Measurements from ENCODE around the gene TECTB.

The TECTB gene

DNA sequence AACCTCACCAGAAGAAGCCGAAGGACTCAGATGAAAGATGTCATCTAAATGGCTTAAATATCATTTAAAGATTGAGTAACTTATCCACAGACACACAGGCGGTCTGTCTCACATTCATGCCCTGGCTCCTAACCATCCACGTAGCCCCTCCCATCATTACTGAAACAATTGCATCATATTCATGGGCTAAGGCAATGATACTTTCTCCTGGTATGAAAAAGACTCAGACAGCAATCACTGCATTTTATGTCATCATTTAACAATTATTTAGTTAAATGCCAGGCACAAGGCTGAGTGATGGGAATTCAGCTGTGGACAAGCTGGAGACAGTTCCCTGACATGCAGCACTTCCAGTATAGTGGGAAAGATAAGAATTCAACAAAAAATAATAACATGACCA is 11.2 kb upstream of the TECTB start:
- DNase-seq (ENCODE audit: low read depth in 1 of 2, low spot score in 1 of 2) = no peak

DNA sequence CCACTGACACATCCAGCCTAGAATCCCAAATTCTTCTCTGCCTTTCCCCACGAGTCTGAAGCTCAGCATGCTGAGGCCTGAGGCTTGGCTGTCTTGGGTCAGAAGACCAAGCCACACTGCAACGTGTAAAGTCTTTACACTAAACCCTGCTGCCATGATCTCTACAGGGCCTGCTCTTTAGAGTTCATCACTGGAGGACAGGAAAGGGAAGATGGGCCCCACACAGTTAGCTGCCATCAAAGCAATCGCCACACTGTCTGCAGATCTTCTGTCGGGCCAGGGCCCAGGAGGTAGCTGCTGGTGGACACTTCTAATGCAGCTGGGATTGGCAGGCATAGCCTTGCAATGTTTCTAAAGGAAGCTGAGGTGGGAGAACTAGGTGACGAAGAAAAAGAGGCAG is 8.4 kb upstream of the TECTB start:
- DNase-seq (ENCODE audit: low read depth in 1 of 2, low spot score in 1 of 2) = no peak

DNA sequence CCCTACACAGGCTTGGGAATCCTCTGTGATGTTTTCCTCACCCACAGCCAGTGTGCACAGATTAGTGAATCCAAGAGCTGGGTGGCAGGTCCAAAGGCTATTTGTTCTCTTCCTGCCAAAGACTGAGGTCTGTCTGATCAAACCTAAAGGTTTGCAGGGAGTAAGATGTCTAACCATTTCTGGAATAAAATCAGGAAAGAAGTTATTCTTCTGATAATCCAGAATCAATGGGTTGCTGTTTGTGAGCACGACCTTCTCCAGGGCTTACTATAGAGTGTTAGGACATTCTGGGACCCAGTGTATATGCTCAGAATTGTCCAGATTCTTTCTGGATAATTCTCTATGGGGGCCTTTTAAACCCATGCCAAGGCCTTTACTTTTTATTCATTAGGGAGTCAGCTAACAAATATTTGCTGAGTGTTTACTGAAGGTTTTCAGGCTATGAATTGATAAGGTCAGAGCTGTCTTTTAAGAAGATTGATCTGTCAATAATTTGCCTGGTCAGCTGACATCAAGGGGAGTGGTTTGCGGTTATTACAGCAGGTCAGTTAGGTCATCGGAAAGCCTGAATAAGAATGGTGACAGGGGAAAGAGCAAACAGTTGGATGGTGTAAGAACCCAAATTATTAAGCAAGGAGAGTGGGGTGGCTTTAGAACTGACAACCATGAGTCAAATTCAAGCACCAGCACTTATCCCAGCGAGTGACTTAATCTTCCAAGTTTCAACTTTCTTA is 7.5 kb upstream of the TECTB start:
- DNase-seq (ENCODE audit: low read depth in 1 of 2, low spot score in 1 of 2) = no peak

DNA sequence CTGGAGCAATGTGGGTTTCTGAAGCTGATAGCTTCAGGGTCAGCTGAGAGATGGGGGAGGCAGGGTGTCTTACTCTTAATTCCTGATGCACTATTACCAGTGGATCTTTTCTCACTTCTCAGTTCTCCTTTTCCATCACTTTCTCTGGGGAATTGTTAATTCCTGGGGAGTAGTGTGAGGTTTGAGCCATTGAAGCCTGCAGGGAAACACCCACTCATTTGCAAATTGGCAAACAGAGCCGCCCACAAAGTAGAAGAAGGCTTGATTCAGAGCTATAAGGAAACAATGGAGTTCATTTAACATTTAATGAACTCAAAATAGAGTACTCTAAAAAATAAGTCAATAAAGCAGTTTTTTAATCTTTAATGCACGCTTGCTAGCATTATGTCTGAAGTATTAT is 4.3 kb upstream of the TECTB start:
- no peak for DNase-seq (ENCODE audit: low read depth in 1 of 2, low spot score in 1 of 2)

DNA sequence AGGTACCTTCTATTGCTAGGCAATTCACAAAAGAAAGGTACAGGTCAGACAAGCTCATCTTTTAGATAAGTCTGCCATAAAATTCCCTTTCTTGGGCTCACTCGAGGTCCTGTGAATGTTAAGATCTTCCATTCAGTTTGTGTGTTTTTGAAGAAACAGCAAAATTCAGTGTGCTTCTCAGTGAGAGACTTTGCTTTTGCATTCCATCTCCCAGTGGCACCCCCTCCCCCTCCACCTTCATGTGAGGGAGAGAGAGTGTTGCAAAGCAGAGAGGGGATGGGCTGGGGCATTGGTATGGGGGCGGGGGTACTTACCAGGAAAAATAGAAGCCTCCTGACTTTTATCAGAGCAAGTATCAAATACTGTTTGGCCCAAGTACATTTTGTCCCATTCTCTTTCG is 3.8 kb upstream of the TECTB start:
- DNase-seq (ENCODE audit: low read depth in 1 of 2, low spot score in 1 of 2) = no peak

DNA sequence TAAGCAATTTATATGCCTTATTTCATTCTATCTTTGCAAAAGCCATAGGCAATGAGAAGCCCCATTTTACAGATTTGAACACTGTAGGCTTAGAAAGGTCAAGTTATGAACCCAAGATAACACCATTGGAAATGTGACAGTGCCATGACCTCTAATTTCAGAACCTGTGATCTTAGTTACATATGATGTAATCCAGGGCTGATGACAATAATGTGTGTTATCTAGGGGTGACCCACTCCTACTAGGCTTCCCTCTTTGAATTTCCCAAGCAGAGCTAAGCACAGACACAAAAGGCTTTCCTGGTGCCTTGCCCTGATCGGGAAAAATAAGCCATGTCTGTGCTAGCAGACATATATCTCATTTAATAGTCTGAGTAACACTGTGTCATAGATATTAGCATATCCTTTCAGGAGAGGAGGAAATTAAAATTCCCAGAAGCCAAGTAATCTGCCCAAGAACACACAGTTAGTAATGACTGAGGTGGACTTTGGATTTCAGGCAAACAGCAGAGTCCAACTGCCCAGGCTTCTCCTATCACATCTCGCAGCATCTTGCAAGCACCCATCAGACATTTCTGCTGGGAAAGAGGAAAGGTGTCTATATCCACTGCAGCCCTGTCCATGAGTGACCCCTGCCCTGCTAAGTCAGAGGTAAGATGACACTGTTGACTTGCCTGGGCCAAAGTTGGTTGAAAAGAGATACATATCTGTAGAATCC is 2.8 kb upstream of the TECTB start:
- no peak for DNase-seq (ENCODE audit: low read depth in 1 of 2, low spot score in 1 of 2)

DNA sequence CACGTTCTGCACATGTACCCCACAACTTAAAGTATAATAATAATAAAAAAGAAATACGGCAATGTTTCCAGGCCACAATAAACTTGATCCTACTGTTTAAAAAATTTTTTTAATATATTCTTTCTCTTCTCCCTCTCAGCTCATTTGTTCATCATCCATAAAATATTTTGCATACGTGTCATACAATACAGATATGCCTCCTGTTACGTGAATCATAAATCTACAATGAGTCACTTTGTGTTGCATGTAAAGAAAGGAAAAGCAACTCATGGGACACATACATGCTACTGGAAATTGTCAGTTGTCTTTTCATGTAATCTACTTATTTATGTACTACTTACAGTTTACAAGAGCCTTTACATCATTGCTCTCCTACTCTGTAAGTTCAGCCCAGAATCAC is 1.1 kb upstream of the TECTB start:
- no peak for DNase-seq (ENCODE audit: low read depth in 1 of 2, low spot score in 1 of 2)

DNA sequence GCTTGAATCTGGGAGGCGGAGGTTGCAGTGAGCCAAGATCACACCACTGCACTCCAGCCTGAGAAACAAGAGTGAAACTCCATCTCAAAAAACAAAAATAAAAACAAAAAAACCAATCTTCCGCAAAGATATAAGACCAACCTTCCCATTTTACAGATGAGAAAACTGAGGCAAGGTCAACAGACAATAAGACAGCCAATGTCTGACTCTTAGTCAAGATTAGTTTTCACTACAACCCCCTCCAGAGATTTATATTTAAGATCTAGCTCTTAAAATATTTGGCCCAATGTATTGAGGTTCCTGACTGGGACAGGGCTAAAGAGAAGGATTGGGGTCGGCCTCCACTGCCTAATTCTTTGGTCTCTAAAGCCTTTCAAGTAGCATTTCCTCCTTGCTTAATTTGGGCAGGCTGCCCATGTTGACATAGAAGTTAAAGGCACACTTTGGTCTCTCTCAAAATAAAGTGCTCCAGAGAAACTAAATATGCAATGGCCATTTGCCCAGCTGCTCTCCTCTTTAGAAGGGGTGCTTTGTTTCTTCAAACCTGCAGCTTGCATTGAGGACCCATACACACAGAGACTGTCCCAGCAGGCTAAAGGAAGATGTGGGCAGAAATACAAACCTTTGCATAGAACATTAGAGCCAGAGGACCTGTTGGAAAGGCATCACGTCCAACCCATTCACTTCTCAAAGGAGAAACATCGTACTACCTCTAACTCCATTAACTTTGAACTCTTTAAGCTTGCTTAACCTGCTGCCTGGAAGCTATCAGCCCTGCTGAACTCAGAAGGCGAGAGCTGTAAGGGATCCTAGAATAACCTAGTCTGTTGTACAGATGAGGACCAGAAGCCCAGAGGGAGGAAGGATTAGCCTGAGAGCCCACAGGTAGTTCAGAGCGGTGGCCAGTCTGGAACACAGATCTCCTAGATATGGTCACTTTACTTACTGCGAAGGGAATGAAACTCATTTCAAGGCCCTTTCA is 3.9 kb downstream of the TECTB start:
- DNase-seq (ENCODE audit: low read depth in 1 of 2, low spot score in 1 of 2) = no peak

DNA sequence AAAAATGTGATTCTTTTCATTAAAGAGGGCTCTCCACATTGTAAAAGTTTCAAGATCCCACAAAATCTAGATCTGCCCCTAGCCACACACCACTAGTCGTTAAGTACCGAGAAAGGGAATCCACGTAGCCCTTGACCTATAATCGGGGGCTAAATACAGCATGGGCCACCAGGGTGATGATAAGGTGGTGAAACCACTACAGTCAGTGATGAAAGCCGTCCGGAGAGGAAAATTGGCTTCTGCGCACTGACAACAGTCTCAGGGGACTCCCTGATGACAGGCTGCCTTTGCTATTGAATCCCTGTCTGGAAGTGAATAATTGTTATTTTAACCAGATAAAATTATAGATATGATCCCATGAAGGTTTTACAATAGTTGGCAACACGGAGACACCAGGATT is 4.6 kb downstream of the TECTB start:
- no peak for DNase-seq (ENCODE audit: low read depth in 1 of 2, low spot score in 1 of 2)

DNA sequence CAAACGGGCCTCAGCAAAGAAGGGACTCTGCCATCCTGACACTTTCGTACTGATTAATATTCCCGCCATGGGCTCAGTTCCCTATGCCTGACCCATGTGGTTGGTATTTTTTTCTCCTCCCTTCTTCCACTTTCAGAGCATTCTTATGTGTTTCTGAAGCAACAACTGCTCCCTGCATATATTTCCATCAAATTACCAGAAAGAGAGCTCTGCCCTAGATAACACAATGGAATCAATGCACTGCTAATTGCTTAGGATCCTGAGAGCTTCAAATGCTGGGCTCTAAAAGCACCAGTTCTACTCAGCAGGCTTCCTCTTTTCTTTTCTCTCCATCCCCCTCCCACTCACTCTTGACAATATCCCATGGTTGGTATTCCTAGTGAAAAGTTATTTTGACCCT is 5.3 kb downstream of the TECTB start:
- no peak for DNase-seq (ENCODE audit: low read depth in 1 of 2, low spot score in 1 of 2)

DNA sequence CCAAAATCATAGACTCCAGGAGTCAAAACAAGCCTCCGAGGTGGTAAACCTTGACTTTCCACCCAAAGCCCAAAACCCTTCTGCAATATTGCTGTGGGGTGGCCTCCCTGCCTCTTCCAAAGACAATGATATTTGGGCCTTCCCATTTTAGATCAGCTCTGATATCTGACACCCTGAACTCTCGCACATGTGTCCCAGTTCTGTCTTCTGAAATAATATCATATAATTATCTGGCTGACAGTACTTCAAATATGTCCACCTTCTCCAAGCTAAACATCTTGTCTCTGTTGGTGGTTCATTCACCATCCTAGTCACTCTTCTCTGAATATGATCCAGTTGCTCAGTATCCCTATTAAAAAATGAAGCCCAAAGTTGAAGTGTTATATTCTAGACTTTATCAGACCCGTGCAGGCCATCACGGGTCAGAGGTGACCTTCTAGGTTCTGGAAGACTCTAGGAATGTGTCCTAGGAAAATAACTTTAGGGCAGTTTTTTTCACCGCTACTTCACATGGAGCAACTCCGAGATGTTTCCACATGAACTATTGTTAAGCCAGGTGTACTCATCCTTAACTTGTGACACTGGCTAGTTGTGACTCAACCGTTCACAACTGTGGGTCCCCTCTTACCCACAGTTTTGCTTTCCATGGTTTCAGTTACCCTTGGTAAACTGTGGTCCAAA is 6.3 kb downstream of the TECTB start:
- no peak for DNase-seq (ENCODE audit: low read depth in 1 of 2, low spot score in 1 of 2)

DNA sequence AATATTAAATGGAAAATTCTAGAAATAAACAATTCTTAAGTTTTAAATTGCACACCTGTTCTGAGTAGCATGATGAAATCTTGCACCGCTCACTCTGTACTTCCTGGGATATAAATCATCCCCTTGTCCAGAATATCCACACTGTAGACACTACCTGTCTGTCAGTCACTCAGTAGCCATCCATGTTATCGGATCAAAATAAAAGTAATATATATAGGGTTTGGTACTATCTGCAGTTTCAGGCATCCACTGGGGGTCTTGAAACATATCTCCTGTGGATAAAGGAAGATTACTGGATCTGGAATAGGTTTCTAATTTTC is 6.8 kb downstream of the TECTB start:
- no peak for DNase-seq (ENCODE audit: low read depth in 1 of 2, low spot score in 1 of 2)

DNA sequence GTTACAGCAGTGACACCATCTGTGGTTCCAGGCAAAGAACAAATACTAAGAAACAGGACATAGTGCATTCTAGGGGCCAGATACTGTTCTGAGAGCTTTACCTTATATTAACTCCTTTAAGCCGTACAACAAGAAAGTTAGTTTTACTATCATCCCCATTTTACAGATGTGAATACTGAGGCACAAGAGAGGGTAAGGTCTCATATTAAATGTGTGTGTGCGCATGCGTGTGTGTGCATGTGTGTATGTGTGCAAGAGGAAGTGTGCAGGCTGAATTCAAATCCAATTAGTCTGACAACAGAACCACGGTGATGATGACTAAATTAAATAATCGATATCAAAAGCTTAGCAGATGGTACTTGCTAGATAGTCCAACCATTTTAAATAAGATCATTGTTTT is 11.0 kb downstream of the TECTB start:
- no peak for DNase-seq (ENCODE audit: low read depth in 1 of 2, low spot score in 1 of 2)

DNA sequence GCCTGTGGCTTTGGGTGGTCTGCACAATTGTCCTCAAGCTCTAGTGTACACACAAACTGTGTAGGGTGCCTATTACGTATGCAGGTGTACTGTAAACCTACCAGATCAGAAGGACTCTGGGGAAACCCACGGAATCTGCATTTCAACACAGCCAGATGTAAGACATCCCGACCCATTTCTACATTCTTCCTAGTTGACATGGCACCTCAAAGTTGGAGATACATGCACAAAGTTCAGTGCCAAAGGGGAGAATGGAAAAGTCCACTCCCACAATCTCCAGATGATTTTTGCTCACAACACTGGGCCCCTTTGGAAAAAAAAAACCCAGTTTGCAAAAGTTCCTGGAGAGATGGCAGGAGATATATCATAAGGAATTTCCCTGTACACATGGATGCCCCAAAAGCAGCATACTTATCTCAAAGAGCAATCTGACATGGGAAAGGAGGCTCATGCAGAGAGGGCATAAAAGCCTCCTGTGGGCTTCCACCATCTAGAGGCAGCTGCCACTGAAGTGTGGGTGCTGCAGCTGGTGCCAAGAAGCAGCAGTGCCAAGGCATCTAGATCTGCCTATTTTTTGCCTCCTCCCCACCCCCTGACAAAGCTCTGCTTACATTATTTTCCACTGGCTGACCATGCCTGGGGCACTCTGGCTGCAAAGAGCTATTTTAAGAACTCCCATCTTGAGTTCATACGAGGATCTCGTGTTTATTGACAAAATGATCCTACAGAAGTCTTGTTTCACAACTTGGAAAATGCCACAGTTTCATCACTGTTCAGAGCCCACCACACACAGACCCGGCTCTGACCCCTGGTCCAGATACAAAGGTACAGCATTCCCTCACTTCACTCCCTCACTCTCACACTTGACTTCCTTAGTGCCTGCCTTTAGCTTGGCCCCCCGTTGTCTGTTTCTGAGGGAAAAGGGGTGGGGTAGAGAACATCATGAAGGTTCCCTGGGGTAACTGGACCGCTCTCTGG is 12.9 kb downstream of the TECTB start:
- no peak for DNase-seq (ENCODE audit: low read depth in 1 of 2, low spot score in 1 of 2)

DNA sequence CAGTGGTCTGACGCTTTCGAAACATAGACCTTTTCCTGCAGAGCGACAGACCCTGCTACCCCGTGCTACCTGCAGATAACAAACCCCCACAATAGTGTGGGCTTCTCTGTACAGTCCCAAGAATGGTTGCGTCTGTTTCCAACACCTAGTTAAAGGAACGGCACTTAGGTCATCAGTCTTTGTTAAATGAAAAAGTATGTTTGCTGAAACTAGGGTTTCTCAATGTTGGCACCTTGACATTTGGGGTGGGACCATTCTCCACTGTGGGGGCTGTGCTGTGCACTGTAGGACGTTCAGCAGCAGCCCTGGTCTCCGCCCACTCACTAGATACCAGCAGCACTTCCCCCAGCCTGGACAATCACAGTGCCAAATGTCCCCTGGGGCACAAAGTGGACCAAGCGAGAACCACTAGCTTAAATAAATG is 13.7 kb downstream of the TECTB start:
- no peak for DNase-seq (ENCODE audit: low read depth in 1 of 2, low spot score in 1 of 2)

DNA sequence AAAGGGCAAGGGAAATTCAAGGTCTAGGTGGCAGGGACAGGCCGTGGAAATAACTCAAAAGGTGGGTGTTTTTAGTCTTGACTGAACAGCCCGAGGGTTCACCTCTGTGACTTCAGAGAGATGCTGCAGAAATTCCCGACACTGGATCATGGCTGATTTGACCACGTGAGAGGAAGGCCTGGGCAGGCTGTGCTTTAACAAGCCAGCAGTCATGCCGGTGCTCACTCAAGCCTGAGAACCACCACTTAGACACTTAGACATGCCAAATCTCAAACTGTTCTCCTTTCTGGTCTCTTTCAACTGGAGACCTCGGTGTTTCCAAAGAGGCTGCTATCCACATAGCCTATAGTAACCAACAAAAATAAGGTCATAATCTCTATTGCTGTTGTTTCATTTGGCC is 15.4 kb downstream of the TECTB start:
- DNase-seq (ENCODE audit: low read depth in 1 of 2, low spot score in 1 of 2) = no peak

DNA sequence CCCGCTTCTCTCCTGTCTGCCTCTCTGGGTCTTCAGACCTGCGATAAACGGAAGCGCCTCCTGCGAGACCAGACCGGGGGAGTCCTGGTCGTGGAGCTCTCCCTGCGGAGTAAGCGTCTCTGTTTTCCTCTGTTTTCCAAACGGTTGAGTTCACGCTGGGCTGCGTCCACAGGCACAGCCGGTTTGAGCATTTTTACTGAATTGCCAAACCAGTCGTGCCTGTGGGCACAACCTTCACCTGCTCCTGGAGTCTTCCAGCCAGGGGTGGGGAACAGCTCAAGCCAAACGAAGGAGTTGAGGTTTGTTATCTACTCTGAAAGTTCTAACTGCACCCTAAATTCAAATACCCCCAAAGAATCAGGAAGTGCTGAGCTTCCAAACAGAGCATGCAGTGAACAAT is 16.3 kb downstream of the TECTB start:
- no peak for DNase-seq (ENCODE audit: low read depth in 1 of 2, low spot score in 1 of 2)

DNA sequence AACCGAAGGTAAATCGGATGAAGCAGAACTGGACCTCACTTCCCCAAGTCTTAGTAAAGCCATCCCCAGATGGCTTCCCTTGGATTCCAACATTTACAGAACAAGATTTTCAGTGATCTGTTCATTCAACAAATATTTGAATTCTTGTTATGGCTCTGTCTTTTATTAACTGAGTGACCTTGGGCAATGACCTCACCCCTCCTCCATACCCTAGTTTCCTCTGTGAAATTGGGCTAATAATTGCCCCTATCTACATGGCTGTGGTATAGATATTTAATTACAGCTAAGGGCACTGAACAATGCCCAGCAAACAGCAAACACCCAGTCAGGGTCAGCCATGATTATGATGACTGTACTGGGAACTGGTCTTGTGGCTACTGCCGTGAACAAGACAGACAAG is 19.1 kb downstream of the TECTB start:
- DNase-seq (ENCODE audit: low read depth in 1 of 2, low spot score in 1 of 2) = no peak

DNA sequence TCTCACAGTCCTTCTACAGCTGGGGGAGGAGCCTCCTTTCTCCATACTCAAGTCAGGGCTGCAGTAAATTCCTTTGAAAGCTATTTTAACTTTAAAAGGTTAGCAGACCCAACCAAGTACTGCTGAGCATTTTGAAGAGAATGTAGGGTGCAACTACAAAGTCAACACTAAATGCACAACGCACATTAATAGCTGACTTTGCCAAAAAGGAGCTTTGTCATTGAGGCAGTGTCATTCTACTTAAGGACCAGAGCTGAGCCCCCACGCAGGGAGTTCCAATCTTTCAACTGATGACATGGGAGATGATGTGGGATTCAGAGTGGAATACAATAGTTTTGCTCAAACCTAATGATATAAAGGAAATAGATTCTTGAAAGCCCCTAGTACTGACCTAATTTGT is 20.3 kb downstream of the TECTB start:
- DNase-seq (ENCODE audit: low read depth in 1 of 2, low spot score in 1 of 2) = no peak

DNA sequence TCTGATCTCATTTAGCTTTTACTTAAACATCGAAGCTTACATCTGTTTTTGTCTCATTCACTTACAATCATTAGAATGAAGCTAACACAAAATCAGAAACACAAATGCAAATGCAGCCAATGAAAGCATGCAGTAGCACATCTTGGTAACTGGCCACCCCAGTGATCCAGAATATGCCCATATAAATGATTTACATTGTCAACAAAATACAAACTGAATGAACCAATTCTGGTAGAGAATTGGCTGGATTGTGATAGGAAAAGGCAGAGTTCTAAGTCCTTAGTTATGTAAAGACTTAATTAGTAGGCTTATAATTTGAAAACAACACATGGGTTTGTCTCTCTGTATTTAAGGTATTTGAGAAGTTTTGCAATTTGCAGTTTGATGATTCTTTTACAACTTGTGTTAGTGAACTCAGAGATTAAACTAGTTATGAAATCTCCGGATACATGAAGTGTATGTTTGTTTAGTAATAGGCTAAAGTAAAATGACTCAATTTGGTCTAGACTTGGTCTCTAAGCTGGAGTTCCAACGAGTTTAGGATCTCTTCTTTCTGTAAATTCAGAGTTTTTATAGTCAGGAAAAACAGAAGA is 21.2 kb downstream of the TECTB start:
- no peak for DNase-seq (ENCODE audit: low read depth in 1 of 2, low spot score in 1 of 2)

All from stimulated activated CD4-positive, alpha-beta T cell treated with anti-CD3 and anti-CD28 coated beads, Interleukin-15, amount 100 ng/mL, for 1 hour (primary cell).